GM19193 (cell line): ENCODE measurements around the gene NTM.

Experiments
- POLR2A ChIP-seq: IDR thresholded peaks from 4 replicates; pipeline ENCODE4 v1.6.1; 2011; ENCODE audit not compliant: insufficient read depth, insufficient read length; ENCODE audit errors: extremely low read depth

The NTM gene

DNA sequence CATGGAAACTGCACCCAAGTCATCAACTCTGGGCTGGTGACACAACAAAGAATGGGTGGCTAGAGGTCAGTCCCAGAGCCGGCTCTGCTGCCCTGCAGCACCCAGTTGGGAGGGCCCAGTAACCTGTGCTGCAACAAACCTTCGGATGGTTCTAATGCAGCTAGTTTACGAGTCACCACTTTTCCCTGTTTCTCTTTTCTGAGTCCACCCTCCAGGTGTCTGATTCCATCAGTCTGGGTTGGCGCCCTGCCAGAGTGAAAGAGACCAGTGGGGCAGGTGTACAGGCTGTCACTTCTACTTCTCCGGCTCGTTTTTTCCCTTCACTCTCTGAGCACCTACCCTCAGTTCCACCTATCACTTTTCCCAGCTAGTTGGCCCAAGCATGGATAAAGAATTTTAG, 572.9 kb downstream of the NTM start:
- no peak for TF ChIP-seq POLR2A

DNA sequence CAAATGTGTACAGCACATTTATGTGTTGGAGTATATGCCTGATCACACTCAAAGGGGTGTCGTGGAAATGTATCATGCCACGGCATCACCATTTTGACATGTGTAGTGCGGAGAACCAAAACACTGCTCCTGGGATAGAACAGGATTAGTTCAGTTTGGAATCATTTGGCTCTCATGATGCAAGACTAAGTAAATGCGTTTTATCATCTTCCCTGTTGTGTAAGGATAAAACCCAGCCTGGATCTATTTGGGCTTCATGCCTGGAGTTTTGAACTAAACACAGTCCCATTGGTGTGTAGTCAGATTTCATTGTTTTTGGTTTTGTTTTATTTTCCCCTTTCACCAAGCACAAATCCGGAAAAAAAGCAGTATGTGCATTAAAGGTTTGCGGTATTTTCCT, 574.3 kb downstream of the NTM start:
- TF ChIP-seq POLR2A: no peak

- TF ChIP-seq POLR2A: no peak
These were observed 575.3 kb downstream of the NTM start for GRCh38 chr11:131945706-131946105.

GRCh38 chr11:131947511-131947910, 577.1 kb downstream of the NTM start:
- no peak for TF ChIP-seq POLR2A

- no peak for TF ChIP-seq POLR2A
These were observed 580.7 kb downstream of the NTM start for GRCh38 chr11:131951121-131951520.

- TF ChIP-seq POLR2A: no peak
These were observed 583.7 kb downstream of the NTM start for GRCh38 chr11:131954146-131954545.

GRCh38 chr11:131955904-131956303, 585.5 kb downstream of the NTM start:
- TF ChIP-seq POLR2A: no peak

DNA sequence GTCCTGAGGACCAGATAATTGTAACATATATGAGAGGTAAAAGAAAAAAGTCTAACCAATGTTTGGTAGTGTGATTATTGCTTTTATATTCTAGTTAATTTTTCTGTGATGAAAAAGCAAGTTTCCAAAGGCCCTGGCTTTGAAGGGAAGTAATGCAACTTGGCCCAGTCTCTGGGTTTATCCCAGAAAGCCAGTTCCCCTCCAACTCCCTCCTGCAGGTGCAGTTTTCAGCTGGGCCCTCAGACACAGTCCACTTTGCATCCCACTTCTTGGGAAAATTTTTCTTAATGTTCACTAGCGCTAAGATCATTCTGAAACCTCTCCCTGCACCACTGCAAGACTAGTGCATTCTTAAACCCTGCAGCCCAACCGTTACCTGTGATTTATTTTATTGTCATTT, 586.8 kb downstream of the NTM start:
- no peak for TF ChIP-seq POLR2A

DNA sequence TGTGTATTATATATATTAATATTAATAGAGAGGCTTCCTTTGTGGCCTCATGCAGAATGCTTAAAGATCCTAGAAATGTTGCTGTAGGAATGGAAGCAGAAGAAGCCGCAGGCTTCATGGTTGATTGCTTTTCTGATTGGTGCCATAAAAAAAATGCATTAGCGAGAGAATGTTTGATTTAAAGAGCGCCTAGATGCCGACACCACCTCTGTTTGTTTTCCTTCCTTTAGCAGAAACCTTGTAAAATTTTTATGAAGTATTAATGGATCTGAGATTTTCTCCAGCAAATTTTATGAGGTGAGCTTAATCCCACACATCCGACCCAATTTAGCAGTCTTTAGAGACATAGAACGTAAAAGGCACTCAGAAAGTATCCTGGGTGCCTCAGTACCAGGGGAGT, 587.5 kb downstream of the NTM start:
- no peak for TF ChIP-seq POLR2A

DNA sequence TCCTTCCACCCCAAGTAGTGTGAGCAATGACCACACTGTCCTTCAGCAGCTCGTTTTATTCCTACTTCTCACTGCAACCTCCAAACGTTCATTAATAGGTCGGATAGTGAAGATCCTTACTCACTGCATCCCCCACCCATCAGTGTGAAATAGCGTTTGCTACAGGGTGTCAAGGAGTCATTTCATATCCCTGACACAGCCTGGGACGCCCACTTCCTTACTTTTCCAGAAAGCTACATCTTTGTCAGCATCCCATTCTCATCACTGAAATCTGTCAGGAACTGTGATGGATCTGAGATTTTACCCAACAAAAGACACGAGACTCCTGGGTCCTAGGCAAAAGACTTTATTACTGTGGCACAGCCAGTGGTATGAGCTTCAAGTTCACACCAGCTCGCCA, 592.4 kb downstream of the NTM start:
- TF ChIP-seq POLR2A: no peak

- no peak for TF ChIP-seq POLR2A
These were observed 594.5 kb downstream of the NTM start for GRCh38 chr11:131964698-131965483.

DNA sequence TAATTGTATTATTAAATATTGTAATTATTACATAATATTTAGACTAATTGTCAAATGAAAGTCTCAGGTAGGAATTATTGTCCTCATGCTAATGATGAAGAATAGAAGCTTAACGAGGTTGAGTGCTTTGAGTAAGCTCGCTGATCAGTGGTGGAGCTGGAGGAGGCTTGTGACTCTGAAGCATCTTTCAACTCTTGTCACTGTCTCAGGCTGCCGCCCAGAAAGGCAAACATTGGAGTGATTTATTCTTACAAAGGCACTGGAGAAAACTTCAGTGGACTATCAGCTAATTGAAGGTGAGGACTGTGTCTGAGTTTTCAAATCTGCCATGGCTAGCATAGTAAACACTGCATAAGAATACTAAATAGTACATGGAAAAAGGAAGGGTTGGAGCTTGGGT, 595.1 kb downstream of the NTM start:
- no peak for TF ChIP-seq POLR2A

DNA sequence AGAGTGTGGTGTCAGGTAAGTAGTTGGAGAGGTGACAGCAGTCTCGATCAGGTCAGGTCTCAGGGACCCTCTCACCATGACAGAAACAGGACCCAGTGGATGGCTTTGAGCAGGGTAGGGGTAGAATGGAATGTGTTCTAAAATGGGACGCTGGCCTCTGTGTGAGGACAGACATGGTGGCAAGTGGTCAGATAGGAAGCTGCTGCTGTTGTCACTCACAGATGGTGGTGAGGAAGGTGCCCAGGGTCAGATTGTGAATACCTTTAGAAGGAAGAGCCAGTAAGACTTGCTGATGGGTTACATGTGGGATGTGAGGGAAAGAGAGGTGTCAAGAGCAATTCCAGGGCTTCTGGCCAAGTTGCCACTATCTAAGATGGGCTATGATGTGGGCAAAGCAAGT, 596.3 kb downstream of the NTM start:
- TF ChIP-seq POLR2A: no peak

- no peak for TF ChIP-seq POLR2A
These were observed 598.8 kb downstream of the NTM start for GRCh38 chr11:131969261-131969660.

- TF ChIP-seq POLR2A: no peak
These were observed 602.6 kb downstream of the NTM start for GRCh38 chr11:131973061-131973460.

- no peak for TF ChIP-seq POLR2A
These were observed 605.2 kb downstream of the NTM start for GRCh38 chr11:131975619-131976018.

DNA sequence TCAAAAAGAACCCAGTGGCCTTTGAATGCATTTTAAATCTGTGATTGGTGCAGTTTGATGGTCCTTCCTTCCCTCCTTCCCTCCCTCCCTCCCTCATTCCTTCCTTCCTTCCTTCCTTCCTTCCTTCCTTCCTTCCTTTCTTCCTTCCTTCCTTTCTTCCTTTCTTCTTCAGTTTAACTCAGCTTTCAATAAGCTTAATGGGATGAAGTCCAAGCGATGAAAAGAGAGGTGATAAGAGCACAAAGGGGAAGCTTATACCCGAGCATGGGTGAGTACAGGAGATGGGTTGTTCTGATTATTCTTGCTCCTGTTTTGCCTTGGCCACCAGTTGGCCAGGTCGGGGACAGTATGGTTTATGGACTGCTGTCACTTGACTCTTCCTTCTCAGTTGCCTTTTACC, 605.6 kb downstream of the NTM start:
- no peak for TF ChIP-seq POLR2A
